PC-3 (cell line): ENCODE results near the gene C1S.

Source experiments
- CTCF ChIP-seq: fragments of 300-600 bp; sonication (generic); conservative IDR thresholded peaks from 2 replicates; pipeline ENCODE4 v1.5.1; 2017; ENCODE audit warnings: antibody characterized with exemption, low read depth, mild to moderate bottlenecking, low read length
- EZH2 ChIP-seq: fragments of 300-600 bp; sonication (generic); IDR thresholded peaks from one replicate; pipeline ENCODE4 v1.6.1; 2017; ENCODE audit warnings: antibody characterized with exemption, mild to moderate bottlenecking, low read length; ENCODE audit not compliant: unreplicated experiment
- EZH2phosphoT487 ChIP-seq: fragments of 300-600 bp; sonication (generic); IDR thresholded peaks from 2 replicates; pipeline ENCODE4 v1.6.1; 2018; ENCODE audit warnings: mild to moderate bottlenecking, antibody characterized with exemption, low read length, borderline replicate concordance

- no peak for TF ChIP-seq CTCF
- TF ChIP-seq EZH2phosphoT487: no peak
- no peak for TF ChIP-seq EZH2
These were observed 41.4 kb upstream of the C1S start for GRCh38 chr12:7019043-7019569.
